Astrocyte of the hippocampus (primary cell): ENCODE data around the gene DDX1.

Experiments
- DNase-seq: peaks from one replicate; pipeline ENCODE4 v3.0.0; 2011; ENCODE audit warnings: low read depth, low spot score

Gene DDX1

DNA sequence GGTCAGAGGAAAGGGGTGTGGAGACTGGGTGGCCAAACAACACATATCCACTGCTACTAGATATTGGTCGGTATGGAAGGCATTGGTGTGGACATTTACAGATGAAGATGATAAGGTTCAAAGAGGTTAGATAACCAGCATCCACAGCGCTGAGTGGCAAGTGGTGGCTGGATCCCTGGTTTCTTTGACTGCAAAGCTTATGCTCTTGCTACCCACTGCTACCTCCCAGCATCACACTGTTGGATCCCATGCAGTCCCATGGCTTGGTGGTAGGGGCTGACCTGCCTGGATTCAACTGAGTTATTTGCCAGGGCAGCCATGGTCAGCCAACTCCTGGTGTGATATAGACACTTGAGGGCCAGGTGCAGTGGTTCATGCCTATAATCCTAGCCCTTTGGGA is 53.6 kb downstream of the DDX1 start:
- DNase-seq: no peak

DNA sequence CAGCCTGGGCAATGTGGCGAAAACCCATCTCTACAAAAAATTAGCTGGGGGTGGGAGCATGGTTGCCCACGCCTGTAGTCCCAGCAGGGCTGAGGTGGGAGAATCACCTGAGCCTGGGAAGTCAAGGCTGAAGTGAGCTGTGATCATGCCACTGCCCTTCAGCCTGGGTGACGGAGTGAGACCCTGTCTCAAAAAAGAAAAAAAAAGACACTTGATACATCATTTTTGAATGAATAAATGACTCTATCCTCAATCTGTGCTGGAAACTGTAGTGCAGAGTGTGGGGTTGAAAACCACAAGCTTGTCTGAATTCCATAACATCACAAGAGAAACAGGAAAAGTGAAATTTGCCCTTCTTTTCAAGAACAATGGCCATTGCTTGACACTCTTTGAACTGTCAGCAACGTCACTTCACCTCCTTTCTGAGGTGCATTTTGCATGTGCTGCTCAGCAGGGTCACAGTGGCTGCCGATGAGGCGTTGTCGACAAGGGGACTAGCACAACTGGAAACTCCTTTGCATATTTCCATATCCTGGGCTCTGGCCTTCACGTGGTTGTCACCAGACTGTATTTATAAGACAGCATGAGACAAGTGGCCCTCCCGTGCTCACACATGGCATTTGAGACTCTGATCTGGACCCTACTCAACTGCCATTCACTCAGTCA is 54.2 kb downstream of the DDX1 start:
- no peak for DNase-seq

DNA sequence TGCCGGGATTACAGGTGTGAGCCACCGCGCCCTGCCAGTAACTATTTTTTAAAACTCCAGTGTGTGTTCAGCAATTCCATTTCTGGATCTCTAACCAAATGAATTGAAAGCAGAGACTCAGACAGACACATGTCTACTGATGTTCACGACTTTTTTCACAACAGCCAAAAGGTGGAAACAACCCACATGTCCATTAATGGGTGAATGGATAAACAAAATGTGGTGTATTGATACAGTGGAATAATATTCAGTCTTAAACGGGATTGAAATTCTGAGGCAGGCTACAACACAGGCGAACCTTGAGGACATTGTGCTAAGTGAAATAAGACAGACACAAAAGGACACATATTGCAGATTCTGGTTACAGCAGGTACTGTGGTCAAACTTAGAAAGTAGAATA is 55.0 kb downstream of the DDX1 start:
- no peak for DNase-seq

DNA sequence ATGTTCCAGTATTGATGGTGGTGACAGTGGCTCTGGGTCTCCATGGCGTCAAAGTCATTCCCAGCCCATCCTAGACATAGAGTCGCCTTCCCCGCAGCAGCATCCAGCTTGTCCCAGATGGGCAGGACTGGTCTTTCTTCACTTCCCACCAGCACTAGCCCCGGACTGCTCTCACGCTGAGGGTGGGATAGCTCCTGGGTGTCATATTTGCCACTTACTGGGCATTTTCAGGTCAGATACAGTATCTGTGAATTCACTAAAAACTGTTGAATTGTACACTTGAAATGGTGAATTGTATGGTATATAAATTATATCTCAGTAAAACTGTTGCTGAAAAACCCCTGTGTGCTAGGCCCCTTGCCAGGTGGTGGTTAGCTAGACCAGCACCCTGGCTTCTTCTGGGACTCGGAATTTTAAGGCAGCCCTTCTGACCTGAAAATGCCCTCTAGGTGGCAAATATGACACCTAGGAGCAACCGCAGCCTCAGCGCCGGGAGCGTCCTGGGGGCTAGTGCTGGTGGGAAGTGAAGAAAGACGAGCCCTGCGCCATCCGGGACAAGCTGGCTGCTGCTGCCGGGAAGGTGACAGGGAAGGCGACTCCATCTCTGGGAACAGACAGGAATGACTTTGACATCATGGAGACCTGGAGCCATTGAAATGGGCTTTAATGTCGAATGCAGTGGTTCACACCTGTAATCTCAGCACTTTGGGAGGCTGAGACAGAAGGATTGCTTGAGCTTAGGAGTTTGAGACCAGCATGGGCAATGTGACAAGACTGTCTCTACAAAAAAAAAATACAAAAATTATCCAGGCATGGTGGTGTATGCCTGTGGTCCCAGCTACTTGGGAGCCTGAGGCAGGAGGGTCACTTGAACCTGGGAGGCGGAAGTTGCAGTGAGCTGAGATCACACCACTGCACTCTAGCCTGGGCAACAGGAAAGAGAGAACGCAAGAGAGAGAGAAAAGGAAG is 56.2 kb downstream of the DDX1 start:
- no peak for DNase-seq

DNA sequence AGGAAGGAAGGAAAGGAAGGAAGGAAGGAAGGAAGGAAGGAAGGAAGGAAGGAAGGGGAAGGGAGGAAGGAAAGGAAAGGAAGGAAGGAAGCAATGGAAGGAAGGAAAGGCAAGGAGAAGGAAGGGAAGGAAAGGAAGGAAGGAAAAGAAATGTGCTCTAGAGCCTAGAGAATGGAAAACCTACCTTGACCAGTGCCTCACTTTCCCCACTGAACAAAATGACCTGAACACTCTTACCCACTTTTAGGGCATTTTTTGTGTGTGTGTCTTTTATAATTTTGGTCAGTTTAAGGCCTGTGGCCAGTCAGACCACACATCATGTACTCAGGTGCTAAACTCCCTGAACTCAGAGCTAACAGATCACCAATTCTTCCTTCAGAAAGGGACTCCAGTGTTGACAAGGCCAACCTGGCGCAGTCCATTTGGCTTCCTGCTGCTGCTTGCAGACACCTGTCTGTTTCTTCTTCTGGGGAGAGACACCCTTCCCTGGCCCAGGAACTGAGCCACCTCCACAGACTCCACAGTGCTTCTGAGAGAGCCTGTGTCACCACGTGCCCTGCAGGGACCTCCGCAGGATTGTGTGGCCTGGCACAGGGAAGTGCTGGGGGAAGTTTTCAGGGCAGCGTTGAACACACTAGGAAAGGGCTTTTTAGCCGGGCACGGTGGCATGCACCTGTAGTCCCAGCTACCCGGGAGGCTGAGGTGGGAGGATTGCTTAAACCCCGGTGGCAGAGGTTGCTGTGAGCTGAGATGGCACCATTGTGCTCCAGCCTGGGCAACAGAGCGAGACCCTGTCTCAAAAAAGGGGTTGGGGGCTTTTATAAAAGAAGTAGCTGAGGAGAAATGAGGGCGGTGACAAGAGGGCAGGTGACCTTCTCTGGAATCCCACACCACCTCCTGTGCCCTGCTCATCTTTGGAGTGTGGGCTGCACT is 57.2 kb downstream of the DDX1 start:
- DNase-seq: no peak

DNA sequence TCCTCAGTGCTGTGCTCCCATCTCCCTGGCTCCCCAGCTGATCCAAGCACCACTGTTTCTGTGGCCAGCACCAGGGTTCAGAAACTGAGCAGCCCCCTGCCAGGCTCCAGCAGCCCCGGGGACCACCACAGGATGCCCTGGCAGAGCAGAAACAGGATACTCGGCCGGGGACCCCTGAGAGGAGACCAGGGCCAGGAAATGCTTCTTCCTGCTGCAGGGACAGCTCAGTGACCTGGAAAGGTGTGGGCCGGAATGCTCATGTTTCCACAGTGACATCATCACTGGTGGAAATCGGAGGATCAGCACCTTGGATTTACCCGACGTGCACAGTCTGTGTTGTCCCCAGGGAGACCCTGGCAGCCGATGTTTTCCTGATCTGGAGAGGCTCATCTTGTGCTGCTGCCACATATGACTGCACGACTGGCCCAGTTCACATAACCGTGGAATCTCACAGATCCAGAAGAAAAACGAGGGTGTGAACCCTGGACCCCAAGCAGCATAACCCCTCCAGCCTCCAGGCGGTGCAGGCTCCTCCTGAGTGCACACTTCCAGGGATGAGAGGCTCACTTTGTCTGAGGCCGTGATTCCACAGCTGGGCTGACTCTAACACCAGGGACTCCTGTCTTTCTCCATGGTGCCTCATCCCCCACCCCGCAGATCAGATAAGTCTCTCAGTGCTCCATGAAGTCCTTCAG is 58.0 kb downstream of the DDX1 start:
- no peak for DNase-seq

DNA sequence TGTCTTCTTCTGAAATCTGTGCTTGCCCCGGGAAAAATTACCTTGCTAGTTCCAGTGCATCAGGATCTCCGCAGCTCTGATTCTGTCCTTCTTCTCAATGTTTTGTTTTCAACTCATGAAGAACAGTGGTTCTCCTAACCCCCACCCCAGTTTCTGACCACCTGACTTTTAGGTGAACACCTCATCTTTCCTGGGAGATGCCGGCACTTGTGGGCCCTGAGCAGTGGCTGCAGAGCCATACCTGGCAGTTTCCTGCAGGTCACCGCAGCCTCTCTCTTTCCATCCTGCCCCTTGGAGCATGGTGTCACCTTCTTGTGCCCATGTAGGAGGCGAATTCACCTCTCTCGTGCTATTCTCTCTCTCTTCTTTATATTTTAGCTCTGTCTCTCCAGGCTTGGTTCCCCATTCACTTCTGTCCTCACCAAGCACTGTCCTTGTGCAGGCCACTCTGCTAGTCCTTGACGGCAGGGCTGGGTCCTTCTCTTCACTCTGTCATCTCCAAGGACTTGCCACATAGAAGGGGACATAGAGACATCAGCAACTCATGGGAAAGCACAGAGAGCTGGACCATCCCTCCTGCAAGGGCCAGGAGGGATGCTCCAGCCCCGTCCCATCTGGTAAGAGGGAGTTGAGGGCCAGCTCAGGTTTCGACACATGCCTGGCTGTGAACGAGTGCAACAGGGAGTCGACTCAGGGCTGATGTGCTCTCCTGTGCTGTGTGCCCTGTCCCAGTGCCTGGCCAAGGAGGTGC is 59.1 kb downstream of the DDX1 start:
- DNase-seq: no peak

DNA sequence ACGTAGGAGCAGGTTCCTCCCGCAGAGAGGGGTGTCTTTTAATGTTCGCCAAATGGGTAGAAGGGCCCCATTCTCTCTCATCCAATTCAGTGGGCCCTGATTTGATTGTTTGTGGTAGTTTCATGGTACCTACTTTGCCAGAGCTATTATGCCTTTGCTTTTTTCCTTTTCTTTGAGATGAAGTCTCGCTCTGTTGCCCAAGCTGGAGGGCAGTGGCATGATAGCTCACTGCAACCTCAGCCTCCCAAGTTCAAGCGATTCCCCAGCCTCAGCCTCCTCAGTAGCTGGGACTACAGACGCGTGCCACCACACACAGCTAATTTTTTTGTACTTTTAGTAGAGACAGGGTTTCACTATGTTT is 59.7 kb downstream of the DDX1 start:
- no peak for DNase-seq

DNA sequence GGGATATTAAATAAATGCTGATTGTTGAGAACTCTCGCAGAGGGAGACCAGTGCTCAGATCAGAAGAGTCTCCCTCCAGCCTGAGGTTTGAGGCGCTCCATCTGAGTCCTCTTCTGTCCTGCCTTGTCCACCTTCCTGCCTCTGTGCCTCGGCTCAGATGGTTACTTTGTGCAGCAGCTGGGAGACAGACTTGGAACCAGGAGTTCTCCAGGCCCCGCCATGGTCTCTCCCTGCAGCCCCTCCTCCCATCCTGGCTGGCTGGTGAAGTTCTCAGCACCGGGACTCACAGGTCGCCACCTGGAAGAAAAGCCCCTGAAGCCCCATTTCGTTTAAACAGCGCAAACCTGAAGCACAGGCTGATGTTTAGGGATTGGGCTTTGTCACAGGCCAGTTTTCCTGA is 60.6 kb downstream of the DDX1 start:
- no peak for DNase-seq

DNA sequence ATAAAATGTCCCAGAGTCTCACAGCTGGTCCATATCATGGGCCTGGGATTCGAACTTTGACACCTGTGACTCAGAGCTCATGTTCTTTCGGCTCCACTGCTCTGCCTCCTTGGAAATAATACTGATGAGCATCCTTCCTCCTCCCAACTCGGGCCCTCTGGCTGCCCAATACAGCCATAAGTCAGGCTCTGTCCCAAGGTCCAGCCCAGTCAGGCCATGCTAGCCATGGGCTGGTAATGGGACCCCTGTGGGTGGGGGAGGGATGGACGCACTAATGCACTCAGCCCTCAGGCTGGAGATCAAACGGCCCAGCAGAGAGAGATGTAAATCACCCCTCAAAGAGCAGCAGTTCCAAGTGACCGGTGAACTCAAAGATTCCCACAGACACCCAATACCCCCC is 61.1 kb downstream of the DDX1 start:
- DNase-seq: no peak

DNA sequence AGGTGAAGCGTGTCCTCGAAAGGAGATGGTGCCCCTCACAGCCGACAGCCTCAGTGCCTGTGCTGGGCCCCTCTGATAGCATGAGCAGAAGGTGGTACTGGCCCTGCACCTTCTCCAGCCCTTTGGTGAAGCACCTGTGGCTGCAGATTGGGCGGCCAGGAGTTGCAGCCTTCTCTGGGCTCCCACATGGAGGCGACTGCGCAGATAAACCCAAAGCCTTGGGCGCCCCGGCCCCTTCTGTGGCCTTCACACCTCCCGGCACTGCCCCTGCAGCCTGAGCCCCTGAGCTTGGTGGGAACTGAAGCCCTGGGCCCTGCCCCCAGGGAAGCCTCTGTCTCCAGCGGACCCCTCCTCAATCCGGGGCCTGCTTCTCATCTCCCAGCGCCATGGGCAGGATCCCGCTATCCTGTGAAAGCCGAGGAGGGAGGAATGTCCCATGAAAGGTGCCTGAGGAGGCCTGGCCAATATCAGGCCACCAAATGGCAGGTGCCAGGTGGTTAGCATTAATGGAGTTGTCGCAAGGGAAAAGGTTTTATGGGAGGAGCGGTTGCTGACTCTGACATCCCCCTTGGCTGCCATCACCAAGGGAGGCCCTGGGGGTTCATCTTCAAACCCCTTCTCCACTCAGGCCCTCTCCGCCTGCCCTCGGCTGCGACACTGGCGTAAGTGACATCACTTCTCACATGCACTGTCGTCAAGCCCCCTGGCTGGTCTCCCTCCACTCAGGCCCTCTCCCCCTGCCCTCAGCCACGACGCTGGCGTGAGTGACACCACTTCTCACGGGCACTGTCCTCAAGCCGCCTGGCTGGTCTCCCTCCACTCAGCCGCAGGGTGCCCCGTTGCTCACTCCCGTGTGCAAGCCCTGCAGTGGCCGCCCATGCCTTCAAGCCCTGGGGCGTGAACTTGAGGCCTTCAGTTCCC is 62.4 kb downstream of the DDX1 start:
- no peak for DNase-seq

DNA sequence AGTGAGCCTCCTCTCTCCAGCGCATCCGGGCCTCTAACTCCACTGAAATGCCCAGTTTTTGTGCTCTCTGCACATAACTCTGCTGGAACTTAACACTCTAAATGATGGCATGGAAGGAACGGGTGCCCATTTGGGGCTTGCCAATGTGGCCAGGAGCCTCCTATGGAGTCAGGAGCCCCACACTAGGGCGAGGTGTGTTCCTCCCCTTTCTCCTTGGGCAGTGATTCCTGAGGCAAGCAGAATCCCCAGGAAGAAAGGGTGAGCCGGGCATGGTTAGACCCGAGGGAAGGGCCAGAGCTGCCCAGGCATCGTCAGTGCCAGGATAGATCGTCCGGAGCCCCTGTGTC is 63.0 kb downstream of the DDX1 start:
- no peak for DNase-seq

DNA sequence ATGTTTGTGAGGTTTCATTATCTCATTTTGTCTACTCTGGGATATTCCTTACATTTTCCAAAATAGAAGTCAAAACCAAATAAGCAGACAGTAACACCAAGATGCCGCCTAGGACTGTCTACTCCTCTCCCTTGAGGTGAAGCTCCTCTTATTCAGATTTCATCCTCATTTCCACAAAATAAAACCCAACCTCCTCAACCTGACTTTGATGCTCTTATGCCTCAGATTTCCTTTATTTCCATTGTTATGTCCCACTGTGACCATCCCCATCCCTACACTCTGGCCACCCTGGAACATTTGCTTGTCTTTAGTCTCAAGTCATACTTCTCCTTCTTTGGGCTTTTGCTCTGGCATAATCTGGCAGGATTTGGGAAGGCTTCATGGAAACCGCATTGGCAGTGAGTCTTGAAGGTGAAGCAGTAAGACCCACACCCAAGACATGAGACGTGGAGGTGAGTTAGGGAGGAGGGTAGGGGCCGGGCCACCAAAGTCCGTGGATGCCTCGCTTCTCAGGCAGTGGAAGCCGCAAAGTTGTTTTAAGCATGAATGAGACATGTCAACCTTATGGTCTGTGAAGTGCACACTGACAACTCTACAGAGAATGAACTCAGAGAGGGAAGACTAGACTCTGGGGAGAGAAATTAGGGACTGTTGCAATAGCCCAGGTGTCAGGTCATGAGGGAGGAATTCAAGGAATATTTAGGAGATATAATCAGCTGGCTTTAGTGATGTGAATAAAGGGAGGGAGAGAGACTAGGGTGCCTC is 63.6 kb downstream of the DDX1 start:
- no peak for DNase-seq

DNA sequence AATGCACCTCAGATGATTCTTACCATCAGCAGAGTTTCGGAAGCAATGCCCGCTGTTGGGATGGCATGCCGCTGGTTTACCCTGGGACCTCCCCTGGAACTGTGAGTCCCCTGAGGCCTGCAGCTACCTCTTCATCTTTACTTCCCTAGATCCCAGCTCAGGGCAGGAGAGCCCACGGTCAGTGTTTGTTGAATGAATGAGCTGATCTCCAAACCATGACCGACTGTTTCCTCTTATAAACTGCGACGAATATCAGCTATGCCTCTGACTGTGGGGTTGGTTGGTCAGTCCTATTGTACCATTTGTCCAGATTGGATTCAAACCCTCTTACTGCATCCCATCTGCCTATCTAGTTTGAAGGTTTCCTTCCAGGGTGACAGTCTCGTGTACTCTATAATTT is 64.4 kb downstream of the DDX1 start:
- DNase-seq: no peak

DNA sequence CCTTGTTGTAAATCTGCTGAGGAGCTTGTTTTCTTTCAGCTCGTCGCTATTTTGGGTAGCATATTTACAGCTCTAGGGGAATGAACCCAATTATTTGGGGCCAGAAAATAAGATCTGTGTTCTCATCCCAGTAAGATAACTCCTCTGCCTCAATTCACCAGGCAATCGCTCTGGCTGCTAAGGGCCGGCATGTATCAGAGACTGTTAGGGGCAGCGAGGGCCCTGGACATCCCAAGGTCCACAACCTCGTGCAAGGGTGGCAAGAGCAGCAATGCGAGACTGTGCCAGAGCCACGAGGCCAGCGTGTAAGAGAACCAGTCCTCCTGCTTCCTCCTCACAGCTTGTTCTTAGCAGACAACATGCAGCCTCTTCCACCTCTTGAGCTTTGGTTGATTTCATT is 66.1 kb downstream of the DDX1 start:
- DNase-seq: no peak

DNA sequence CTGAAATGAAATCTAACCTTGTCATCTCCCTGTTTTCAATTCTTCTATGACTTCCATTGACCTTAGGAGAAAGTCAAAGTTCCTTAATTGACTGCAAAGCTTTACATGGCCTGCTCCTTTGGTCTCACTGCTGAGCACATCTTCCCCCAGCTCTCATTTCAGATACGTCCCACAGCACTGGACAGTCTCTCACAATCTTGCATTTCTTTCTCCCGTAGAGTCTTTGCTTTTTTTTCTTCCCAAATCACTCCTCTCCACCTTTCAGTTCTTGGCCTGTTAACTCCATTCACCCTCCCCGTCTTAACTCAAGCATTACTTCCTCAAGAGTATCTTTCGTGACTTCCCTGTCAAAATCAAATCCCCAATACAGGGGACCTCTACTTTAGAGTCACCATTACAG is 67.2 kb downstream of the DDX1 start:
- no peak for DNase-seq

DNA sequence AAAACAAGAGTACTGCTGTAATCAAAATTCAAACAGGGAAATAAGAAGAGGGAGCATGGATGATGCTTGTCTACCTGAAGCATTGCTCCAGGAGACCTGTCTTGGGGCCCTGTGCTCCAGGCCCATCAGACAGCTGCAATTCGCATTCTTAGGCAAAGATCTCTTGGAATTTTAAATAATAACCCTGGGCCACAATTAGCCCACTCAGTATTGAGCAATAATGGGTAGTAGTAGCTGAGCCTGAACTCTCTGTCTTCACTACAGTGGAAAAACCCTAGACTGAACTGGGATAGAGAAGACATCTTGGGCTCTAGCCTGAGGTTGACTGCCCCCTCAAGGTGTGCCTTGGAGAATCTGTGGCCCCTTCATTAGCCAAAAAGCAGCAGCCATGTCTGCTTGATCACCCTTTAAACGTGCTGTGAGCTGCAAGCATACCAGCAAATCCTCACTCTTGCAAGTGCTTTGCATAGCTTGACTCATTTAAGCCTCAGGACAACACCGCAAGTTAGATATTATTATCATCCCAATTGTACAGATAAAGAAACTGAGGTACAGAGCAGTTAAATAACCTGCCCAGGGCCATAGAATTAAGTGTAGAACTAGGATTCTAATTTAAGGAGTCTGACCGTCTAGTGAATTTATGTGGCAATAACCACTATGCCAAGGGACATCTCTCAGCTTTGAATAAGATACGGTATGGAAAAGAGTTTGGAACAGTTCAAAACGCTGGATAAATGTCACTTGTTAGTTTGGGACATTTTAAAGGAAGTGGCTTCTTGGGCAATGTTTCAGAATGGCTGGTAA is 69.0 kb downstream of the DDX1 start:
- DNase-seq: no peak

DNA sequence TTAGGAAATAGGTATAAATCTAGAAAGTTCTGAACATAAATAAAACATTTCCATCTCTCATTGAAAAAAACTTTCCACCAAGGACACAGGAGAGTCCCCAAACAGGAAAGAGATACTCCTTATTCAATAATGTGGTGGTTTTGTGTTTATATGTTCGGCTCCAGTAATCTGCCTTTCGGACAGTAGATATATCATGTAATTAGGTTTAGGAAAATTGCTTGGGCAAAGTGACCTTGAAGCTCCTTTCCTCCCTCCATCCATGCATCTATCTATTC is 69.6 kb downstream of the DDX1 start:
- no peak for DNase-seq

DNA sequence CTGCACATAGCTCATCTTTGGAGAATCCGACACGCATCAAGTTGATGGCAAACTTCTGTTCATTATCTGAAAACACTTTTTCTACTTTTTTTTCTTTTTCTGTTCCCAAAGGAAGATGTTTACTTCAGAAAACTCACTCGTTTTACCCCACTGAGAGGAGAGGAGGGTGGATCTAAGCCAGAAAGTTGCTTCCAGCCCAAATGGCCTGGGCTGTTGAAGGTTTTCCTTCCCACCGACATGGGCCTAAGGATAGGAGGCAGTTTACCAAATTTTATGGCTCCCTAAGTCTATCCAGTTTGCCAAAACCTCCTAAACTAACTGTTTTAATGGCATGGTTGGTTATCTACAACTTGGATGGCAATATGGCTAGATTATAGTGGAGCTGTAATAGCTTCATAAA is 70.4 kb downstream of the DDX1 start:
- DNase-seq: no peak
